K562 (cell line): ENCODE results near the gene ARMC9. TPM values are rescaled to one million over a fixed set of nuclear protein-coding genes. Genes with fewer than 3 reads are reported as not detected.

Experiments used
- ATAC-seq: fragments of 200-7000 bp; cut with Tn5 transposase; 3 replicates; pipeline ENCODE4 v1.9.1; 2020; ENCODE audit warnings: moderate library complexity
- BruUV-seq: library from RNA; stranded (reverse); fragments of 400-500 nt; replicated peaks from 2 replicates; lab custom pipeline; 2021; lab: Mats Ljungman, UMichigan
- CTCF ChIA-PET: fragments of 300-600 bp; formaldehyde crosslinking; extraction: SDS; loops from one replicate; lab custom pipeline; 2021; ENCODE audit warnings: low intra/inter-chr PET ratio; lab: Yijun Ruan, JAX
- POLR2A ChIA-PET: fragments of 300-600, 350-650 bp; sonication (Branson Sonifier 250); formaldehyde crosslinking; extraction: SDS; loops from one replicate; lab custom pipeline; 2021; ENCODE audit warnings: antibody characterized with exemption, inconsistent platforms; lab: Yijun Ruan, JAX
- DNase-seq, 4 experiments: peaks; one replicate each; pipeline versions ENCODE4 v3.0.0 to v3.0.0-alpha.2; 2011 to 2018; ENCODE audit warnings: low spot score in 3 of 4, mixed read lengths in 3 of 4; ENCODE audit errors: extremely low read depth in 1 of 4
- FAIRE-seq: peaks from 2 replicates; lab custom pipeline; 2011; peaks lifted over from hg19 to GRCh38; lab: Jason Lieb, UNC
- H2AFZ ChIP-seq: 2 replicates; pipeline ENCODE4 v1.6.0; 2011; ENCODE audit warnings: low read depth, low read length, control low read depth, inconsistent platforms
- H3K27ac ChIP-seq: fragments of 200-600 bp; 3 replicates; pipeline ENCODE4 v1.8.0; 2011; ENCODE audit warnings: low read depth, mild to moderate bottlenecking, control low read depth, inconsistent platforms, low read length, moderate library complexity, mixed read lengths; ENCODE audit errors: extremely low read depth
- H3K27me3 ChIP-seq, 2 experiments: fragments of 300-600 bp in 1 of 2; 2 replicates in 1 of 2; 3 replicates in 1 of 2; pipeline versions ENCODE4 v1.6.0 to v1.8.0; 2011; ENCODE audit warnings: inconsistent platforms in 2 of 2, low read length in 2 of 2, mild to moderate bottlenecking in 1 of 2, mixed read lengths in 1 of 2, moderate library complexity in 1 of 2; ENCODE audit not compliant: control insufficient read depth in 2 of 2, insufficient read depth in 2 of 2
- H3K36me3 ChIP-seq: fragments of 300-600 bp; 3 replicates; pipeline ENCODE4 v1.8.0; 2011; ENCODE audit warnings: mild to moderate bottlenecking, low read length, inconsistent platforms; ENCODE audit not compliant: control insufficient read depth, insufficient read depth
- H3K4me1 ChIP-seq, 2 experiments: fragments of 200-600 bp in 1 of 2; replicated peaks in 1 of 2; 2 replicates in 1 of 2; 3 replicates in 1 of 2; pipeline versions ENCODE4 v1.5.1 to v1.8.0; 2011; ENCODE audit warnings: inconsistent platforms in 2 of 2, low read length in 2 of 2, mild to moderate bottlenecking in 1 of 2, mixed read lengths in 1 of 2, moderate library complexity in 1 of 2; ENCODE audit not compliant: control insufficient read depth in 2 of 2, insufficient read depth in 2 of 2
- H3K4me2 ChIP-seq: 2 replicates; pipeline ENCODE4 v1.6.1; 2011; ENCODE audit warnings: low read length, control low read depth, inconsistent platforms, mixed read lengths; ENCODE audit not compliant: insufficient read depth
- H3K4me3 ChIP-seq: fragments of 200-600 bp; sonication (generic), shearing (Covaris generic); 2 replicates; pipeline ENCODE4 v1.5.1; 2016; ENCODE audit warnings: control low read depth, inconsistent platforms
- H3K79me2 ChIP-seq: fragments of 200-600 bp; 3 replicates; pipeline ENCODE4 v1.8.0; 2011; ENCODE audit warnings: low read length, inconsistent platforms; ENCODE audit not compliant: control insufficient read depth, insufficient read depth
- H3K9ac ChIP-seq, 2 experiments: 2 replicates each; pipeline versions ENCODE4 v1.6.0 to v1.6.1; 2011; ENCODE audit warnings: low read depth in 2 of 2, low read length in 2 of 2, control low read depth in 1 of 2, inconsistent platforms in 1 of 2, mild to moderate bottlenecking in 1 of 2, mixed read lengths in 1 of 2; ENCODE audit not compliant: insufficient read depth in 1 of 2
- H3K9me1 ChIP-seq: one replicate; pipeline ENCODE4 v1.6.0; 2011; ENCODE audit warnings: inconsistent platforms, mild to moderate bottlenecking, low read length, moderate library complexity; ENCODE audit not compliant: control insufficient read depth, insufficient read depth
- H3K9me3 ChIP-seq: replicated peaks from 2 replicates; pipeline ENCODE4 v1.5.1; 2011; ENCODE audit warnings: low read depth, low read length, inconsistent platforms; ENCODE audit not compliant: control insufficient read depth, insufficient read depth
- H4K20me1 ChIP-seq: replicated peaks from 2 replicates; pipeline ENCODE4 v1.6.1; 2011; ENCODE audit warnings: low read length, inconsistent platforms, mixed read lengths; ENCODE audit not compliant: control insufficient read depth, insufficient read depth
- POLR2G ChIP-seq: fragments of 200-400 bp; formaldehyde crosslinking; IDR thresholded peaks from 2 replicates; pipeline ENCODE4 v1.6.1; 2017; ENCODE audit warnings: low read depth, mild to moderate bottlenecking, antibody characterized with exemption, low read length, moderate library complexity
- RFX1 ChIP-seq: fragments of 450-650 bp; IDR thresholded peaks from 2 replicates; pipeline ENCODE4 v1.6.1; 2016; ENCODE audit warnings: mild to moderate bottlenecking, moderate library complexity
- ZNF695 ChIP-seq: fragments of 450-650 bp; formaldehyde crosslinking; IDR thresholded peaks from 2 replicates; pipeline ENCODE4 v1.4.0; 2020; ENCODE audit warnings: mild to moderate bottlenecking, moderate library complexity
- WGBS: fragments of 100-300 bp; shearing (Covaris generic); methylation state at CpG from one replicate; pipeline ENCODE4 v1.1.6; 2016; ENCODE audit warnings: low coverage, mixed read lengths; ENCODE audit not compliant: insufficient coverage; ENCODE audit errors: missing lambda C conversion rate; 5-methylcytosine and 5-hydroxymethylcytosine counted together
- in situ Hi-C: fragments of 300-500 bp; cut with MboI; formaldehyde crosslinking; loops from 4 replicates; pipeline ENCODE4 v1.15.0; 2018; ENCODE audit warnings: inconsistent platforms, mixed read lengths
- intact Hi-C: fragments of 100-400 bp; cut with micrococcal nuclease; formaldehyde crosslinking; loops from 2 replicates; pipeline ENCODE4 v1.14.2; 2022
- polyA plus RNA-seq, 8 experiments: library from polyadenylated mRNA; depleted of rRNA in 4 of 8; stranded (reverse) in 5 of 8; unstranded in 3 of 8; fragments of >200 nt; fragmentation: Nextera tagmentation in 2 of 8; fragmentation: Illumina TruSeq in 1 of 8; extraction: Ambion mirVana in 2 of 8; extraction: Trizol in 1 of 8; gene quantifications; 2 replicates each; pipeline versions ENCODE4 v1.2.1 to v1.2.3, GENCODE V29; 2011 to 2014; ENCODE audit warnings: inconsistent platforms in 1 of 8, missing spikeins in 1 of 8
- total RNA-seq, 7 experiments: library from RNA; depleted of rRNA in 6 of 7; stranded (reverse); fragments of >200 nt in 6 of 7; fragmentation: Illumina TruSeq in 2 of 7; extraction: Trizol in 2 of 7; gene quantifications; 2 replicates each; pipeline versions ENCODE4 v1.2.1 to v1.2.3, GENCODE V29; 2011 to 2021; ENCODE audit warnings: low replicate concordance in 1 of 7

Gene ARMC9
- total and polyA plus RNA-seq, 9 of the 15 experiments (the other 6 are each of a cell fraction or from before 2014, with no cell fraction given), result 0.36 to 2.3 (median 1.1) TPM

DNA sequence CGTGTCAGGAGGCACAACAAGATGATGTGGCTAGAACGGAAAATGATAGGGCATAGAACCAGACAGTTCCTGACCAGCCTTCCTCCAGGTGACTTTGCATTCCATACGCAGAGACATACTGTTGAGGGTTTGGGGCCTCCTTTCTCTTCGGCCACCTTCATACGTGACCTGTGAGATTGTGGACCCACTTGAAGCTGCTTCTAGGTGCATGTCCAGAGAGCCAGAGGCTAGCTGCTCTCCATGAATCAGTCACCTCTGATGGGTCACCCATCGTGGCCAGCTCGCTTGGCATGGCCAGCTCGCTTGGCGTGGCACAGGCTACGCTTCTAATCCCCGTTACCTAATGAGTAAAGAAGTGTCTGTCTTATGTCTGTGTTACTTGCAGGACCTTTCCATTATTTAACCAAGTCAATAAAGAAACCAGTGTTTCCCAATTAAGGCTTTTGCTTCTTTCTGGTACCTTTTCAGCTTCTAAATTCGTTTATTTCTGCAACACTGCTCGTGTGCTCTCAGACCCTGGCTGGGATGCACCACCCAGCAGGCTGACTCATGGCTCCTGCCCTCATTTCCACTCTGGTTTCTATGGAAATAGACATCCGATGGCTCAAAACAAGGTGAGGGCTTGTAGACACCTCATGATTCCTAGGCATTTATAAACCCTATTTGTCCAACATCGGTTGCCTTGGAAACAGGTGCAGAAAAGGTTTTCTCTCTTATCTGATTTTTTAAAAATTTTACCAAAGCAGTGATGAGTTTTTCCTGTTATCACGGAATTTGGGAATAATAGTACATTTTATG is 110.4 kb downstream of the ARMC9 start:
- Histone ChIP-seq H3K27ac (no peak overlapping the region), H3K27me3 (peaks cover 9 to 27% of the 10 kb centered on the region in 2 experiments; a peak in 3 of 5 replicates), H3K9ac (no peak overlapping the region), H3K79me2 (no peaks in the 10 kb centered on the region), H3K4me1 (no peaks in the 10 kb centered on the region), H3K9me1 (no peaks in the 10 kb centered on the region), H3K36me3 (no peaks in the 10 kb centered on the region), H2AFZ (no peak overlapping the region), H3K4me2 (no peak overlapping the region), H3K4me3 (no peak overlapping the region), H4K20me1 (no peaks in the 10 kb centered on the region), H3K9me3 (no peaks in the 10 kb centered on the region)
- ChIA-PET CTCF (interaction anchor here (0.6 kb wide), 1 partner anchor 1724 kb away, joined by 3 read pairs; no protein-coding TSS in a partner anchor), POLR2A (interaction anchor here (0.5 to 0.6 kb wide), 2 partner anchors 25 to 59 kb away, joined by 3 to 4 read pairs; no protein-coding TSS in a partner anchor)
- ATAC-seq (no peak), DNase-seq (no peak), FAIRE-seq (no peak)
- no peak for TF ChIP-seq POLR2G
- peak; percentile 36; the same call in 1 of the 2 replicates for TF ChIP-seq RFX1
- in situ Hi-C loops (no loop called here), intact Hi-C loops (no loop called here)
- WGBS, result 9% methylated on average over 16 of the region's 16 CpGs
- no TSS peak for BruUV-seq

DNA sequence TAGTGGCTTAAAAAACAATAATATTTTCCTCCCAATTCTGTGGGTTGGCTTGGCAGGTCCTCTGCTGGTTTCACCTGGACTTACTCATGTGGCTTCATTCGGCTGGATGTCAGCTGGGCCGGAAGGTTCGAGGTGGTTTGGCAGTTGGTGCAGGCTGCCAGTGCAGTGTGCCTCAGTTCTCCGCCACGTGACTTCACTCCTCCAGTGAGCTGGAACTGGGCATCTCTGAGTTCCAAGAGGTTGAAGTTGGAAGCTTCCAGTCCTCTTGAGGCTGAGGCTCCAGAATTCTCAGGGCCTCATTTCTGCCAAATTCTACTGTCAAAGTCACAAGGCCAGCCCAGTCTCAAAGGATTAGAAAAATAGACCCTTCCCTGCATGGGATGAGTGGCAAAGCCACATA is 113.6 kb downstream of the ARMC9 start:
- Histone ChIP-seq H3K4me1 (no peaks in the 10 kb centered on the region), H2AFZ (no peak overlapping the region), H3K9ac (no peak overlapping the region), H3K4me3 (no peak overlapping the region), H3K36me3 (no peaks in the 10 kb centered on the region), H4K20me1 (no peaks in the 10 kb centered on the region), H3K79me2 (no peaks in the 10 kb centered on the region), H3K27ac (no peak overlapping the region), H3K9me3 (no peaks in the 10 kb centered on the region), H3K27me3 (peaks cover 9 to 22% of the 10 kb centered on the region in 2 experiments; a peak in 3 of 5 replicates), H3K4me2 (no peak overlapping the region), H3K9me1 (no peaks in the 10 kb centered on the region)
- 9% methylated on average over 5 of the region's 5 CpGs for WGBS
- ChIA-PET POLR2A (no interaction called here), CTCF (no interaction called here)
- intact Hi-C loops, result no loop called here
- in situ Hi-C loops, result no loop called here
- BruUV-seq, result no TSS peak
- no peak for TF ChIP-seq ZNF695 (CRISPR knock-in tag)
- ATAC-seq (no peak), DNase-seq (no peak), FAIRE-seq (no peak)
